H9 (cell line): ENCODE results near the gene RNF217. TPM values are rescaled to one million over a fixed set of nuclear protein-coding genes. Genes with fewer than 3 reads are reported as not detected.

Experiments used
- DNase-seq: peaks from one replicate; pipeline ENCODE4 v3.0.0-alpha.2; 2017
- H2AFZ ChIP-seq: one replicate; pipeline ENCODE4 v1.6.1; 2013; ENCODE audit warnings: mild to moderate bottlenecking, low read length, control low read depth, moderate library complexity
- H2AK5ac ChIP-seq: 2 replicates; pipeline ENCODE4 v1.6.1; 2013; ENCODE audit warnings: low read length, control low read depth, mixed read lengths; ENCODE audit not compliant: insufficient read length
- H2BK120ac ChIP-seq: one replicate; pipeline ENCODE4 v1.6.1; 2013; ENCODE audit warnings: low read depth, mild to moderate bottlenecking, low read length, control low read depth, inconsistent platforms; ENCODE audit not compliant: poor library complexity, severe bottlenecking
- H2BK12ac ChIP-seq: 2 replicates; pipeline ENCODE4 v1.6.1; 2013; ENCODE audit warnings: low read length, control low read depth, mixed read lengths, low read depth; ENCODE audit not compliant: insufficient read length
- H2BK15ac ChIP-seq: 2 replicates; pipeline ENCODE4 v1.6.1; 2013; ENCODE audit warnings: low read depth, low read length, control low read depth
- H2BK20ac ChIP-seq: one replicate; pipeline ENCODE4 v1.6.1; 2013; ENCODE audit warnings: low read depth, mild to moderate bottlenecking, low read length, control low read depth, inconsistent platforms; ENCODE audit not compliant: poor library complexity, severe bottlenecking
- H2BK5ac ChIP-seq: 2 replicates; pipeline ENCODE4 v1.6.1; 2013; ENCODE audit warnings: low read length, control low read depth, mixed read lengths; ENCODE audit not compliant: insufficient read length
- H3K14ac ChIP-seq: 2 replicates; pipeline ENCODE4 v1.6.1; 2013; ENCODE audit warnings: low read length, control low read depth; ENCODE audit not compliant: insufficient read depth
- H3K18ac ChIP-seq: 2 replicates; pipeline ENCODE4 v1.6.1; 2013; ENCODE audit warnings: low read depth, mild to moderate bottlenecking, mixed read lengths, low read length, control low read depth; ENCODE audit not compliant: insufficient read length
- H3K23ac ChIP-seq: 2 replicates; pipeline ENCODE4 v1.6.1; 2013; ENCODE audit warnings: low read length, control low read depth, mixed read lengths, low read depth; ENCODE audit not compliant: insufficient read length
- H3K23me2 ChIP-seq: 2 replicates; pipeline ENCODE4 v1.6.1; 2013; ENCODE audit warnings: low read depth, mild to moderate bottlenecking, mixed read lengths, low read length, control low read depth; ENCODE audit not compliant: insufficient read length, poor library complexity, severe bottlenecking
- H3K27ac ChIP-seq: 2 replicates; pipeline ENCODE4 v1.5.1; 2013; ENCODE audit warnings: low read length, control low read depth, mixed read lengths, low read depth; ENCODE audit not compliant: insufficient read length
- H3K27me3 ChIP-seq: 2 replicates; pipeline ENCODE4 v1.6.1; 2013; ENCODE audit warnings: low read length, control low read depth, inconsistent platforms; ENCODE audit not compliant: insufficient read depth
- H3K4ac ChIP-seq: 2 replicates; pipeline ENCODE4 v1.6.1; 2013; ENCODE audit warnings: low read depth, mild to moderate bottlenecking, control low read depth, inconsistent platforms, low read length, moderate library complexity
- H3K4me1 ChIP-seq: 2 replicates; pipeline ENCODE4 v1.6.1; 2013; ENCODE audit warnings: low read length, control low read depth, inconsistent platforms; ENCODE audit not compliant: insufficient read depth
- H3K4me2 ChIP-seq: 2 replicates; pipeline ENCODE4 v1.6.1; 2013; ENCODE audit warnings: low read length, control low read depth, mixed read lengths; ENCODE audit not compliant: insufficient read length, insufficient read depth
- H3K56ac ChIP-seq: 2 replicates; pipeline ENCODE4 v1.6.1; 2013; ENCODE audit warnings: low read depth, mild to moderate bottlenecking, mixed read lengths, low read length, control low read depth; ENCODE audit not compliant: insufficient read length
- H3K79me1 ChIP-seq: 2 replicates; pipeline ENCODE4 v1.6.1; 2013; ENCODE audit warnings: low read depth, mild to moderate bottlenecking, moderate library complexity, low read length, control low read depth, inconsistent platforms; ENCODE audit not compliant: insufficient read depth, poor library complexity, severe bottlenecking
- H3K79me2 ChIP-seq: 2 replicates; pipeline ENCODE4 v1.6.1; 2013; ENCODE audit warnings: low read length, control low read depth, inconsistent platforms; ENCODE audit not compliant: insufficient read depth
- H3K9ac ChIP-seq: 2 replicates; pipeline ENCODE4 v1.6.1; 2013; ENCODE audit warnings: low read length, control low read depth, mixed read lengths; ENCODE audit not compliant: insufficient read length; ENCODE audit errors: extremely low read depth
- H3K9me3 ChIP-seq: one replicate; pipeline ENCODE4 v1.6.1; 2013; ENCODE audit warnings: low read depth, low read length, inconsistent platforms; ENCODE audit not compliant: control insufficient read depth
- H3T11ph ChIP-seq: one replicate; pipeline ENCODE4 v1.6.1; 2013; ENCODE audit warnings: mild to moderate bottlenecking, low read length, control low read depth, inconsistent platforms
- H4K20me1 ChIP-seq: one replicate; pipeline ENCODE4 v1.6.1; 2013; ENCODE audit not compliant: control insufficient read depth, insufficient read length, insufficient read depth
- H4K5ac ChIP-seq: 2 replicates; pipeline ENCODE4 v1.6.1; 2013; ENCODE audit warnings: low read depth, mild to moderate bottlenecking, mixed read lengths, low read length, control low read depth; ENCODE audit not compliant: insufficient read length
- H4K8ac ChIP-seq: replicated peaks from 2 replicates; pipeline ENCODE4 v1.6.1; 2013; ENCODE audit warnings: low read length, control low read depth, mixed read lengths, low read depth; ENCODE audit not compliant: insufficient read length
- H4K91ac ChIP-seq: 2 replicates; pipeline ENCODE4 v1.6.1; 2013; ENCODE audit warnings: low read depth, mild to moderate bottlenecking, moderate library complexity, mixed read lengths, low read length, control low read depth; ENCODE audit not compliant: insufficient read length
- H3K27ac Mint-ChIP-seq, 3 experiments: 2 replicates in 2 of 3; 3 replicates in 1 of 3; pipeline ENCODE4 v1.8.0; 2020 to 2021; ENCODE audit warnings: mixed read lengths in 3 of 3, mild to moderate bottlenecking in 1 of 3, moderate library complexity in 1 of 3
- H3K27me3 Mint-ChIP-seq: 2 replicates; pipeline ENCODE4 v1.8.0; 2021; ENCODE audit warnings: low read depth, mild to moderate bottlenecking, moderate library complexity, mixed read lengths
- H3K36me3 Mint-ChIP-seq, 3 experiments: 2 replicates in 2 of 3; 3 replicates in 1 of 3; pipeline ENCODE4 v1.8.0; 2020 to 2021; ENCODE audit warnings: low read depth in 3 of 3, mixed read lengths in 3 of 3; ENCODE audit not compliant: insufficient read depth in 1 of 3
- H3K4me1 Mint-ChIP-seq, 2 experiments: 2 replicates each; pipeline ENCODE4 v1.8.0; 2020; ENCODE audit warnings: mixed read lengths in 2 of 2
- H3K4me3 Mint-ChIP-seq, 2 experiments: 2 replicates in 1 of 2; 3 replicates in 1 of 2; pipeline ENCODE4 v1.8.0; 2020 to 2021; ENCODE audit warnings: mild to moderate bottlenecking in 2 of 2, mixed read lengths in 2 of 2, moderate library complexity in 1 of 2
- H3K9me3 Mint-ChIP-seq, 2 experiments: 2 replicates in 1 of 2; 3 replicates in 1 of 2; pipeline ENCODE4 v1.8.0; 2020; ENCODE audit warnings: mild to moderate bottlenecking in 2 of 2, mixed read lengths in 2 of 2, moderate library complexity in 1 of 2
- WGBS: extraction: QIAGEN DNeasy Blood & Tissue Kit; methylation state at CpG from one replicate; pipeline ENCODE4 v1.1.7; 2013; ENCODE audit warnings: missing lambda C conversion rate, low lambda C conversion rate, mixed read lengths; ENCODE audit not compliant: insufficient read length; ENCODE audit errors: extremely low coverage; 5-methylcytosine and 5-hydroxymethylcytosine counted together
- total RNA-seq: library from RNA; stranded (reverse); gene quantifications from 2 replicates; pipeline ENCODE4 v1.2.1, GENCODE V29; 2021
- TF ChIP-seq, protein P1 (sequence below): fragments of 200-600 bp; sonication (generic); conservative IDR thresholded peaks from 3 replicates; pipeline ENCODE4 v1.8.0; 2021; ENCODE audit warnings: antibody characterized with exemption, mild to moderate bottlenecking

Gene RNF217
- total RNA-seq, 1 experiment from 2014 or later, result 9.6 TPM

DNA sequence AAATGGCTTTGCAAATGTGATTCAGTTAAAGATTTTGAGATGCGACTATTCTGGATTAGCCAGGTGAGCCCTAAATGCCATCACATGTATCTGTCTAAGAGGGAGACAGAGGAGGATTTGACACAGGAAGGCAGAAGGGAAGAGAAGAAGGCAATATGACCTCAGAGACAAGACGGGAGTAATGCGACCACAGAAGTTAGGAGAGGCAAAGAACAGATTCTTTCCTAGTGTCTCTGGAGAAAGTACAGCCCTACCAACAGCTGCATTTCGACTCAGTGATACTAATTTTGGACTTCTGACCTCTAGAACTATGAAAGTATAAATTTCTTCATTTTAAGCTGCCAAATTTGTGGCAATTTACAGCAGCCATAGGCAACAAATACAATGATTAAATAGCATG lies 167.1 kb downstream of the RNF217 start:
- Histone ChIP-seq H3K4me1 (no peaks in the 10 kb centered on the region), H3K27me3 (no peaks in the 10 kb centered on the region), H2BK15ac (no peak overlapping the region), H3K9me3 (no peaks in the 10 kb centered on the region), H3K27ac (no peak overlapping the region), H4K5ac (no peak overlapping the region), H3K9ac (no peak overlapping the region), H3K56ac (no peak overlapping the region), H3K79me1 (no peaks in the 10 kb centered on the region), H2BK5ac (no peak overlapping the region), H2AK5ac (no peak overlapping the region), H4K91ac (no peak overlapping the region), H2BK120ac (no peak overlapping the region), H3K23me2 (no peaks in the 10 kb centered on the region), H3K23ac (no peak overlapping the region), H4K20me1 (no peaks in the 10 kb centered on the region), H3K79me2 (no peaks in the 10 kb centered on the region), H2BK20ac (no peak overlapping the region), H2BK12ac (no peak overlapping the region), H4K8ac (no peak overlapping the region), H3T11ph (no peak overlapping the region), H2AFZ (no peak overlapping the region), H3K18ac (no peak overlapping the region), H3K14ac (no peak overlapping the region), H3K4me2 (no peak overlapping the region), H3K4ac (no peak overlapping the region)
- TF ChIP-seq, protein P1, sequence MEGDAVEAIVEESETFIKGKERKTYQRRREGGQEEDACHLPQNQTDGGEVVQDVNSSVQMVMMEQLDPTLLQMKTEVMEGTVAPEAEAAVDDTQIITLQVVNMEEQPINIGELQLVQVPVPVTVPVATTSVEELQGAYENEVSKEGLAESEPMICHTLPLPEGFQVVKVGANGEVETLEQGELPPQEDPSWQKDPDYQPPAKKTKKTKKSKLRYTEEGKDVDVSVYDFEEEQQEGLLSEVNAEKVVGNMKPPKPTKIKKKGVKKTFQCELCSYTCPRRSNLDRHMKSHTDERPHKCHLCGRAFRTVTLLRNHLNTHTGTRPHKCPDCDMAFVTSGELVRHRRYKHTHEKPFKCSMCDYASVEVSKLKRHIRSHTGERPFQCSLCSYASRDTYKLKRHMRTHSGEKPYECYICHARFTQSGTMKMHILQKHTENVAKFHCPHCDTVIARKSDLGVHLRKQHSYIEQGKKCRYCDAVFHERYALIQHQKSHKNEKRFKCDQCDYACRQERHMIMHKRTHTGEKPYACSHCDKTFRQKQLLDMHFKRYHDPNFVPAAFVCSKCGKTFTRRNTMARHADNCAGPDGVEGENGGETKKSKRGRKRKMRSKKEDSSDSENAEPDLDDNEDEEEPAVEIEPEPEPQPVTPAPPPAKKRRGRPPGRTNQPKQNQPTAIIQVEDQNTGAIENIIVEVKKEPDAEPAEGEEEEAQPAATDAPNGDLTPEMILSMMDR, result no peak
- peaks cover 6 to 12% (median 7%) of the 10 kb centered on the region in 3 experiments for H3K36me3 Mint-ChIP-seq
- no peak for DNase-seq
- H3K4me1 Mint-ChIP-seq, result no peaks in the 10 kb centered on the region; a peak in 1 of 4 replicates
- WGBS, result no CpG with 5 or more reads among the region's 4 CpGs
- peaks cover 9 to 11% of the 10 kb centered on the region in 2 experiments; a peak in 4 of 5 replicates for H3K9me3 Mint-ChIP-seq
- H3K4me3 Mint-ChIP-seq, result no peak overlapping the region
- no peak overlapping the region for H3K27ac Mint-ChIP-seq
- H3K27me3 Mint-ChIP-seq, result peaks cover 1% of the 10 kb centered on the region
